Smooth muscle cell (in vitro differentiated cells): ENCODE data around the gene DDX3X. TPM values are rescaled to one million over a fixed set of nuclear protein-coding genes. Genes with fewer than 3 reads are reported as not detected.
"Not testable (repeated sequence)": the region's sequence is repeated elsewhere in the genome, so short reads cannot be mapped to it uniquely, and the experiment has no call there.

Source experiments
- DNase-seq: peaks from one replicate; lab custom pipeline; 2025; ENCODE audit not compliant: unreplicated experiment; lab: John Stamatoyannopoulos, UW
- H2AFZ ChIP-seq: fragments of 200-600 bp; sonication (generic); 2 replicates; pipeline ENCODE4 v1.6.0; 2016; ENCODE audit warnings: antibody characterized with exemption, low read depth, mild to moderate bottlenecking
- H3F3A ChIP-seq: fragments of 200-600 bp; sonication (generic); 2 replicates; pipeline ENCODE4 v1.6.0; 2017; ENCODE audit warnings: antibody characterized with exemption, low read depth
- H3K27ac ChIP-seq: fragments of 200-600 bp; sonication (generic); 2 replicates; pipeline ENCODE4 v1.5.1; 2016; ENCODE audit warnings: low read depth, mild to moderate bottlenecking
- H3K27me3 ChIP-seq: fragments of 200-600 bp; sonication (generic); 2 replicates; pipeline ENCODE4 v1.6.1; 2016; ENCODE audit warnings: low read depth, mild to moderate bottlenecking
- H3K36me3 ChIP-seq: fragments of 200-600 bp; sonication (generic); 2 replicates; pipeline ENCODE4 v1.5.1; 2016; ENCODE audit warnings: low read depth
- H3K4me1 ChIP-seq: fragments of 200-600 bp; sonication (generic); 2 replicates; pipeline ENCODE4 v1.5.1; 2016; ENCODE audit warnings: low read depth
- H3K4me2 ChIP-seq: fragments of 200-600 bp; sonication (generic); 2 replicates; pipeline ENCODE4 v1.6.0; 2016; ENCODE audit warnings: mild to moderate bottlenecking
- H3K4me3 ChIP-seq: fragments of 200-600 bp; sonication (generic); 2 replicates; pipeline ENCODE4 v1.5.1; 2016; ENCODE audit warnings: mild to moderate bottlenecking
- H3K79me2 ChIP-seq: fragments of 200-600 bp; sonication (generic); 2 replicates; pipeline ENCODE4 v1.6.0; 2016; ENCODE audit warnings: low read depth, mild to moderate bottlenecking
- H3K9ac ChIP-seq: fragments of 200-600 bp; sonication (generic); 2 replicates; pipeline ENCODE4 v1.6.0; 2016; ENCODE audit warnings: low read depth
- H3K9me3 ChIP-seq: fragments of 200-600 bp; sonication (generic); replicated peaks from 2 replicates; pipeline ENCODE4 v1.5.1; 2016; ENCODE audit warnings: low read depth
- H4K20me1 ChIP-seq: fragments of 200-600 bp; sonication (generic); 2 replicates; pipeline ENCODE4 v1.6.0; 2016; ENCODE audit warnings: low read depth
- CTCF ChIP-seq: fragments of 200-600 bp; sonication (generic); IDR thresholded peaks from 2 replicates; pipeline ENCODE4 v1.5.1; 2017; ENCODE audit warnings: borderline replicate concordance, mild to moderate bottlenecking, antibody characterized with exemption; ENCODE audit not compliant: insufficient read depth, poor library complexity, severe bottlenecking
- WGBS: methylation state at CpG from one replicate; pipeline ENCODE4 v1.1.7; 2016; ENCODE audit warnings: low lambda C conversion rate; 5-methylcytosine and 5-hydroxymethylcytosine counted together
- polyA plus RNA-seq: library from polyadenylated mRNA; unstranded; fragments of >200 nt; fragmentation: Nextera tagmentation; extraction: Ambion mirVana; gene quantifications from 2 replicates; pipeline ENCODE4 v1.2.1, GENCODE V29; 2016
- total RNA-seq: library from RNA; depleted of rRNA; stranded (reverse); fragments of >200 nt; gene quantifications from 2 replicates; pipeline ENCODE4 v1.2.3, GENCODE V29; 2014

DDX3X gene
- total and polyA plus RNA-seq, 2 experiments from 2014 or later, result 104 to 241 TPM

DNA sequence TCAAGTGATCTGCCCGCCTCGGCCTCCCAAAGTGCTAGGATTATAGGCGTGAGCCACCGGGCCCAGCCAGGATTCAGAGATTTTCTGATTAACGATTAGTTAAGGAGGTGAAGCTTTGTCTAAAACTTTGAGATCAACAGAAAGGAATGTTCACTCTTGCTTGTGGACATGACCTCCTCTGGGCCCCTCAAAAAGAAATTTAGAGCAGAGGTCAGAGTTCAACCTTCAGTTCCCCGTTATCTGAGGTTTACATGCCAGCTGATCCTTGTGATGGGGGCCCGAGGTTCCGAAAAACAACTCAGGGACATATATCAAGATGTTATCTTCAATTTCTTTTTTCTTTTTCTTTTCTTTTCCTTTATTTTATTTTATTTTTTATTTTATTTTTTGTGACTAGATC is 54.6 kb downstream of the DDX3X start:
- no peaks in the 10 kb centered on the region for H3K4me1 ChIP-seq
- TF ChIP-seq CTCF, result no peak
- H3K9me3 ChIP-seq, result no peaks in the 10 kb centered on the region
- H3K9ac ChIP-seq, result no peak overlapping the region
- no peak for DNase-seq
- no peaks in the 10 kb centered on the region for H3F3A ChIP-seq
- no peak overlapping the region for H3K27ac ChIP-seq
- H2AFZ ChIP-seq, result no peak overlapping the region
- WGBS, result 80% methylated on average over 8 of the region's 8 CpGs
- no peaks in the 10 kb centered on the region for H3K79me2 ChIP-seq
- H4K20me1 ChIP-seq, result no peaks in the 10 kb centered on the region
- no peak overlapping the region for H3K4me2 ChIP-seq
- no peaks in the 10 kb centered on the region for H3K27me3 ChIP-seq
- no peaks in the 10 kb centered on the region for H3K36me3 ChIP-seq
- H3K4me3 ChIP-seq, result no peak overlapping the region

GRCh38 chrX:41389311-41389888 is 55.4 kb downstream of the DDX3X start:
- 89% methylated on average over 6 of the region's 6 CpGs for WGBS

GRCh38 chrX:41390576-41390975 is 56.6 kb downstream of the DDX3X start:
- H3K9me3 ChIP-seq, H3K36me3 ChIP-seq, H3F3A ChIP-seq, H3K27me3 ChIP-seq, DNase-seq, H3K79me2 ChIP-seq, H3K9ac ChIP-seq, H2AFZ ChIP-seq, H3K27ac ChIP-seq, H3K4me1 ChIP-seq, H4K20me1 ChIP-seq, H3K4me3 ChIP-seq, H3K4me2 ChIP-seq: not testable (repeated sequence)
- 81% methylated on average over 7 of the region's 7 CpGs for WGBS

More at GRCh38 chrX:41389311-41389888, 55.4 kb downstream of the DDX3X start:
- Histone ChIP-seq H3K4me1 (no peaks in the 10 kb centered on the region), H3K79me2 (no peaks in the 10 kb centered on the region), H3K9me3 (no peaks in the 10 kb centered on the region), H3F3A (no peaks in the 10 kb centered on the region), H2AFZ (no peak overlapping the region), H3K9ac (no peak overlapping the region), H3K27ac (no peak overlapping the region), H3K4me2 (no peak overlapping the region), H4K20me1 (no peaks in the 10 kb centered on the region), H3K4me3 (no peak overlapping the region), H3K36me3 (no peaks in the 10 kb centered on the region), H3K27me3 (no peaks in the 10 kb centered on the region)
- DNase-seq, result no peak
- no peak for TF ChIP-seq CTCF

- Histone ChIP-seq H4K20me1 (no peaks in the 10 kb centered on the region), H2AFZ (no peak overlapping the region), H3K27me3 (no peaks in the 10 kb centered on the region), H3K4me2 (no peak overlapping the region), H3F3A (no peaks in the 10 kb centered on the region), H3K36me3 (no peaks in the 10 kb centered on the region), H3K79me2 (no peaks in the 10 kb centered on the region), H3K9ac (no peak overlapping the region), H3K4me1 (no peaks in the 10 kb centered on the region), H3K9me3 (no peaks in the 10 kb centered on the region), H3K27ac (no peak overlapping the region), H3K4me3 (no peak overlapping the region)
- no peak for TF ChIP-seq CTCF
- 87% methylated on average over 9 of the region's 9 CpGs for WGBS
- no peak for DNase-seq
Measured at GRCh38 chrX:41391606-41392005, 57.6 kb downstream of the DDX3X start.
